ENCODE measurements around the gene ZNF32. TPM values are rescaled to one million over a fixed set of nuclear protein-coding genes. Genes with fewer than 3 reads are reported as not detected.

ZNF32 gene
- polyA plus RNA-seq, 1 donor from 2014 or later = 162 TPM

- Histone ChIP-seq H3K9me3 (ENCODE audit: low read length) (no peaks in the 10 kb centered on the region), H3K27me3 (ENCODE audit: insufficient read depth, low read depth, low read length) (peaks cover 3% of the 10 kb centered on the region), H3K27ac (ENCODE audit: low read length) (no peak overlapping the region), H3K9me2 (ENCODE audit: insufficient read depth, low read length) (no peaks in the 10 kb centered on the region), H4K20me1 (ENCODE audit: insufficient read depth) (no peaks in the 10 kb centered on the region), H2AFZ (ENCODE audit: low read depth, low read length) (no peak overlapping the region), H3F3A (ENCODE audit: insufficient read depth, low read length, poor library complexity, severe bottlenecking) (no peaks in the 10 kb centered on the region), H3K4me3 (ENCODE audit: low read length) (no peak overlapping the region), H3K4me2 (ENCODE audit: low read length) (no peak overlapping the region), H3K79me2 (replicated peaks; ENCODE audit: insufficient read depth, low read length) (no peaks in the 10 kb centered on the region), H3K36me3 (ENCODE audit: insufficient read depth, low read length) (no peaks in the 10 kb centered on the region), H3K9ac (ENCODE audit: low read length) (no peak overlapping the region)
- TF ChIP-seq TAF1 (IDR thresholded peaks at IDR 0.05; ENCODE audit: low read depth) (no peak), MXI1 (conservative IDR thresholded peaks at IDR 0.05; ENCODE audit: poor library complexity, severe bottlenecking) (no peak), EP300 (conservative IDR thresholded peaks at IDR 0.05; ENCODE audit: poor library complexity, severe bottlenecking) (no peak), SMC3 (conservative IDR thresholded peaks at IDR 0.05; ENCODE audit: poor library complexity) (no peak), EZH2 (IDR thresholded peaks at IDR 0.05; ENCODE audit: borderline replicate concordance, insufficient read depth, low read length, poor library complexity, severe bottlenecking) (no peak), RAD21 (conservative IDR thresholded peaks at IDR 0.05) (no peak), REST (IDR thresholded peaks at IDR 0.05; ENCODE audit: borderline replicate concordance) (no peak), CTCF (IDR thresholded peaks at IDR 0.05; ENCODE audit: poor library complexity, severe bottlenecking) (no peak), POLR2AphosphoS5 (IDR thresholded peaks at IDR 0.05) (no peak)
These were observed 24.8 kb upstream of the ZNF32 start for GRCh38 chr10:43673471-43673870.

GRCh38 chr10:43671659-43672531, 23.2 kb upstream of the ZNF32 start:
- H3K36me3 ChIP-seq (ENCODE audit: insufficient read depth, low read length) = no peaks in the 10 kb centered on the region
- TF ChIP-seq CTCF (IDR thresholded peaks at IDR 0.05; ENCODE audit: poor library complexity, severe bottlenecking) (peak; percentile 96), RAD21 (conservative IDR thresholded peaks at IDR 0.05) (peak; percentile 97), EZH2 (IDR thresholded peaks at IDR 0.05; ENCODE audit: borderline replicate concordance, insufficient read depth, low read length, poor library complexity, severe bottlenecking) (no peak), TAF1 (IDR thresholded peaks at IDR 0.05; ENCODE audit: low read depth) (no peak), SMC3 (conservative IDR thresholded peaks at IDR 0.05; ENCODE audit: poor library complexity) (peak; percentile 97)
- no peak overlapping the region for H2AFZ ChIP-seq (ENCODE audit: low read depth, low read length)
- H3K79me2 ChIP-seq (replicated peaks; ENCODE audit: insufficient read depth, low read length) = no peaks in the 10 kb centered on the region
- no peak overlapping the region for H3K4me2 ChIP-seq (ENCODE audit: low read length)
- peaks cover 3% of the 10 kb centered on the region for H3K27me3 ChIP-seq (ENCODE audit: insufficient read depth, low read depth, low read length)
- H3K9ac ChIP-seq (ENCODE audit: low read length) = no peak overlapping the region
- H3K9me3 ChIP-seq (ENCODE audit: low read length) = peaks cover 3% of the 10 kb centered on the region
- H3K4me3 ChIP-seq (ENCODE audit: low read length) = no peak overlapping the region
- H3K9me2 ChIP-seq (ENCODE audit: insufficient read depth, low read length) = no peaks in the 10 kb centered on the region
- no peaks in the 10 kb centered on the region for H4K20me1 ChIP-seq (ENCODE audit: insufficient read depth)
- H3F3A ChIP-seq (ENCODE audit: insufficient read depth, low read length, poor library complexity, severe bottlenecking) = no peaks in the 10 kb centered on the region
- H3K27ac ChIP-seq (ENCODE audit: low read length) = no peak overlapping the region

All from neural cell (in vitro differentiated cells).